Endothelial cell of hepatic sinusoid (primary cell): ENCODE results near the gene BST2.

Source experiments
- in situ Hi-C: cut with HindIII; loops from 2 replicates; pipeline ENCODE4 v1.10.0; 2017; ENCODE audit warnings: low sequenced_read_pairs

BST2 gene

DNA sequence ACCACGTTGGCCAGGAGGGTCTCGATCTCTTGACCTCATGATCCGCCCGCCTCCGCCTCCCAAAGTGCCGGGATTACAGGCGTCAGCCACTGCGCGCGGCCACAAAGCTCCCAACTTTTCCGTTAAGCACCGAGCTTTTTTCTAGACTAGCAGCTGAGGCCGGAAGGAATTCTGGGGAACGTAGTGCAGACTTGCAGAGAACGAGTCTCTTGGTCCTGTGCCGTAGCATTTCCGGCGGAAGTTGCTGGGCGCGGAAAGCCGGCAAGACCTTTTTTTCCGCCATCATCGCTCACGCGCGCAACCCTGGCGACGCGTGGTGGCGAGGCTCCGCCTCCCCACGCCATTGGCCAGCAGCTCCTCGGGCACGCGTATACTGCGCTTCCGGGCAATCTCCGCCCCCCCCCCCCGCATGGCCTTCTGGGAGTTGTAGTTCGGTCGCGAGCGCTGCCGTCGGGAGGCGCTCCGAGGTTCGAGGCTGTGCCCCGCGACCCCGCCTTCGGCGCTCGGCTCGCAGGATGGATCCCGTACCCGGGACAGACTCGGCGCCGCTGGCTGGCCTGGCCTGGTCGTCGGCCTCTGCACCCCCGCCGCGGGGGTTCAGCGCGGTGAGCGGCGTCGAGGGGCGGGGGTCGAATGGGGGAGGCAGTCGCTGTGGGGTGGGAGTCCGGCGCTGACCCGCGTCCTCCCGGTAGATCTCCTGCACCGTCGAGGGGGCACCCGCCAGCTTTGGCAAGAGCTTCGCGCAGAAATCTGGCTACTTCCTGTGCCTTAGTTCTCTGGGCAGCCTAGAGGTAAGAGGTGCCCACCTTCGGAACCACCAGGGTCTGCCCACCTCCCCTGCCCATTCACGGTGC is 14.4 kb upstream of the BST2 start, which contains the start of gene MVB12A:
Gene MVB12A (plus strand): TSS at position 427 of the 854 bp plus-strand sequence. CDS start 89 bp downstream, at position 516.
- in situ Hi-C loops = no loop called here

- in situ Hi-C loops = no loop called here
These were observed 13.8 kb upstream of the BST2 start for GRCh38 chr19:17419154-17419620.

GRCh38 chr19:17418710-17419109 is 13.3 kb upstream of the BST2 start:
- in situ Hi-C loops = no loop called here

GRCh38 chr19:17415121-17415520 is 9.7 kb upstream of the BST2 start:
- in situ Hi-C loops = no loop called here

DNA sequence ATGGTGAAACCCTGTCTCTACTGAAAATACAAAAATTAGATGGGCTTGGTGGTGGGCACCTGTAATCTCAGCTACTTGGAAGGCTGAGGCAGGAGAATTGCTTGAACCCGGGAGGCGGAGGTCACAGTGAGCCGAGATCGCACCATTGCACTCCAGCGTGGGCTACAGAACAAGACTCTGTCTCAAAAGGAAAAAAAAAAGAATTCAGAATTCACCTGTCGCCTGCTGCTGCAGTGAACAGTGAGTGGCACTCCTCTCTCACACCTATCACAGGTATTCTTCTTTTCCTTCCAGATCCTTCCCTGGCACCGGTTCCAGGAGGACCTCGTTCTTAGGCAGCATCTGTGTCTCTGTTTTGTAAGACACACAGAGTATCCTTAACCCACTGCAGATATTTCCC is 8.7 kb upstream of the BST2 start:
- in situ Hi-C loops = no loop called here

DNA sequence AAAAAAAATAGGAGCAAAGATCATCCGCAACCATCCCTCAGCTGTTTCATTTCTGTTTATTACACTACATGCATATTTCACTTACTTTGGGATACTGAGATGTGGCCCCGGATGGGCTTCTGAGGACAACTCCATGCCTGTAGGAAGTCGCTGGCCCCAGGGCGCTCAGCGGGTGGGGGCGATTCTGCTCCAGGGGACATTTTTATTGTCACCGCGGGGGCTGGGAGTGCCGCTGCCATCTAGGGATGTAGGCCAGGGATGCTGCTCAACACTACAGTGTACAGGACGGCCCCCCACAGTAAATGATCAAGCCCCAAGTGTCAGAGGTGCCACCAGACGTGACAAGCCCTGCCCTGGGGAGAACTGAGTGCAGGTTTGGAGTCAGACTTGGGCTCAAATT is 6.4 kb upstream of the BST2 start:
- in situ Hi-C loops = no loop called here

GRCh38 chr19:17409990-17410389 is 4.6 kb upstream of the BST2 start:
- in situ Hi-C loops = no loop called here

DNA sequence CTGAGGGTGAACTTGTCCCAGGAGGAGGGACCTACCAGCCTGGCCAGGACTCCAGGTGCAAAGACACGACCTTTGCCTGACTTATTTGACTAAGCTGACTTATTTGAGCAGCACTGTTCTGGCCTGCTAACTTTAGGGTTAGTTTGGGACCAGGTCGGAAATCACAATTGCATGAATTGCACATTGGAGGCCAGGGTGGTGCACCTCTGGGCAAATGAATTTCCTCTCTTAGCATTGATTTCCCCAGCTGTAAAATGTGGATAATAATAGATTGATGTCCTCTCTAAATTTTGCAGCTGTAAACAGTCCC is 1.4 kb upstream of the BST2 start:
- in situ Hi-C loops = no loop called here

DNA sequence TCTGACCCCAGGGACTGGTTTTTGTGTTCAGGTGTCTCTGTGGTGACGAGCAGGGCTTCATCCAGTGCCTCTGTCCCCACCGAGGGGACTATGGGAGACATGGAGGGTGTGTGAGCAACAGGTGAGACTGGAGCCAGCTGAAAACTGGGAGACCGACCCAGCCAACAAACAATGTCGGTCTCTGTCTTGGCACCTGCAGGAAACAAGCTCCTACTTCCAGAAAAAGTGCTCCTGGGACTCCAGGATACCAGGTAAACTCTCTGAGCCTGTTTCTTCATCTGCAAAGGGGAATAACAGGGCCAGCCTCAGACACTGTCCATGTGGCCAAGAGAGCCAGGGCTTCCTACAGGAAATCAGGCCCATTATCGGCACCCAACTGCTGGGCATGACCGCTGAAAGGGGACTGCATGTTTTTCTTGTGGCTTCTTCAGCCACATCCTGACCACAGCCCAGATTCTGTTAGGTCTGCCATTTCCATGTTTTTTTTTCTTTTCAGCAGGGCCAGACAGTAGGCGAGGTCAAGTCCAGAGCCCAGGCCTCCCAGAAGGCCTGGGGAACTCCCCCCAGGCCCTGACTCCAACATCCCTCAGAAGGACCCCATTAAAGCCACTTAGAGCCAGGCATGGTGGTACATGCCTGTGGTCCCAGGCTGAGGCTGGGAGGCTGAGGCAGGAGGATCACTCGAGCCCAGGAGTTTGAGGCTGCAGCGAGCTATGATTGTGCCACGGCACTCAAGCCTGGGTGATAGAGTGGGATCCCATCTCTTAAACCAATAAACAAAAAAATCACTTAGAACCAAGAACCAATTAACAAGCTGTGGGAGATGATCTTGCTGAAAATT is 836 bp upstream of the BST2 start:
- in situ Hi-C loops = no loop called here

DNA sequence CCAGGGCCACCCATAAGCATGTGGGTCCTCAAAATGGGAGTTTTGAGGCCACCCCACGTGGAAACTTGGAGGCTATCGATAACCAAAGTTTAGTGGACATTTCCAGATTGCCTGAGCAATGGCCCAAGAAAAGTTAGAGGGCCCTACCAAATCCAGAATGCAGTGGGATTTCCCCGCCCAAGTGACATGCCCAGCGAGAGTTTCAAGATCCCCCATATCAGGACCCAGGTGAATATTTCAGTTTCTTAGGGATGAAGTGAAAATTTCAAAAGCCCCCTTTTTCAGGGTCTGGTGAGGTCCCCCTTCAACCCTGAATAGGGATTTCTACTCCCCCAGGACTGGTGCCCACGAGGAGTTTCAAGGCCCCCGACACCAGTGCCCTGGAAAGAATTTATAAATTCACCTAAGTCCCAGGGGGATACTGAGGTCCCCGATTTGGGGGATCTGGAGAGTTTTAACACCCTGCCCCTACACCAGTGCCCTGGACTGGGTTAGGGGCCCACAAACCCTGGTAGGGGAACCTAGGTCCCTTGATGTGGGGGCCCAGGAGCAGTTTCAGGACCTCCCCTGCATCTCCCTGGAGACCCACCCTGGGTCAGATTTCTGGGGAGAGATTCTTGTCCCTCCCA is 695 bp downstream of the BST2 start:
- in situ Hi-C loops = no loop called here

DNA sequence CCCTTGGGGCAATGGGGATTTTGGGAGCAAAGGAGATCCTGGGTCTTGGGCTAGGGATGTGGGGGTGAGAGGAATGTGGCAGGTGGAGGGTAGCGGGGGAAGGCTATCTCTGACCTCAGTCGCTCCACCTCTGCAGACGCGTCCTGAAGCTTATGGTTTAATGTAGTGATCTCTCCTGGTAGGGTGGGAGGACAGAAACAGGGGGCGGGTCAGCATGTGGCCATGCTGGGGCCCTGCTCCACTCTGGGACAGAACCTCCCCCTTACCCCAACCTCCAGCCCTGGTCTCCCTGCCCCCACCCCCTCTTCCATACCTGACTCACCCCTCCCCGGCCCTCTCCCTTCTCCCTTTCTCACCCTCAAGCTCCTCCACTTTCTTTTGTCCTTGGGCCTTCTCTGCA is 1.4 kb downstream of the BST2 start:
- in situ Hi-C loops = no loop called here

DNA sequence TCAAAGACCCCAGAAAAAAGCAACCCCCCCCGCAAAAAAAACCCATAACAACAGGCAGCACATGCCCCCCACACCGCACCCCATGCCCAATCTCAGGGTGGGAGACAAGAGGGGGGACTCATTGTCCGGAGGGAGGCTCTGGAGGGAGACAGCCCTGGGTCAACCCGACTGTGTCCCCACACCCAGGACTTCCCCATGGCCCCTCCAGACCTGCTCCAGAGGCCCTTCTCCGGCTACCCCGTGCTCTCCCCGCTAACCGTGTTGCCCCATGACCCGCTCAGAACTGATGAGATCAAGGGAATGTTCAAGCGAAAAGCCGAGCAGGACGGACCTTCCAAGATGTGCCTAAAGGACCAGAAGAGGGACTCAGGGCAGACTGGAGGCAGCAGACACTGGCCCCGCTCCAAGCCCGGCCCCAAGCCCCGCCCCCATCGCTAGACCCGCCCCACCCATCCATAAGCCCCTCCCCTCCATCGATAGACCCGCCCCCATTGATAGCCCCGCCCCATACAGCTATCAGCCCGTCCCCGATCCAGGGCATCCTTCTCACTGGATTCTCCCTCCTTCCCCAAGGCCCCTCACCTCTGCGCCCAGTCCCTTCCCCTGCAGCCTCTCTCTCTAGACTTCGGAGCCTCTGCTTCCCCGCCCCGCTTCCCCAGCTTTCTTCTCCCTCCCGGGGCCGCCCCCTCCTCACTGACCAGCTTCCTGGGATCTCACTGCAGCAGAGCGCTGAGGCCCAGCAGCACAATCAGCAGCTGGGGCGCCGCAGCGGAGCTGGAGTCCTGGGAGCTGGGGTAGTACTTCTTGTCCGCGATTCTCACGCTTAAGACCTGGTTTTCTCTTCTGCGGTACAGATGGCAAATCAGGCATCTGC is 2.2 kb downstream of the BST2 start:
- in situ Hi-C loops = no loop called here

- in situ Hi-C loops = no loop called here
These were observed 3.8 kb downstream of the BST2 start for GRCh38 chr19:17401628-17402027.

- in situ Hi-C loops = no loop called here
These were observed 6.4 kb downstream of the BST2 start for GRCh38 chr19:17398902-17399527.

DNA sequence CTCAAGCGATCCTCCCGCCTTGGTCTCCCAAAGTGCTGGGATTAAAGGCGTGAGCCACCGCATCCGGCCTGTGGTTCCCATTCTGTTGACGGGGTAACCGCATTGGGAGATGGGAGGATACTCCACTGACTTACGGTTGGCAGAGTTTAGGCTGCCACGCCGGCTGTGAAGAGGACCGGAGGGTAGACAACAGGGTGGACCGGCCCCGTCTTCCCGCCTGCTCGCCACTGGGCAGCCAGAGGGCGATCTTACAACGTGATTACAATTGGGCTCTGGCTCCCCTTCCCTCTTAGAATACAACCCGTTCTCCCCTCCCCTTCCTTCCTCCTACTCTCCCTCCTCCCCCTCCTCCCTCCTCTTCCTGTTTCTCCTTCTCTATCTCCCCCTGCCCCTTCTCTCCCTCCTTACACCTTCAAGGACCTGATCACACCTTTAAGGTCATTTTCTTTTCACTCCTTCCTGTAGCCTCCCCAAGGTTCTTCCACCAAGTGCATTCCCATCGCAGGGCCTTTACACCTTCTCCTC is 10.5 kb downstream of the BST2 start:
- in situ Hi-C loops = no loop called here

GRCh38 chr19:17393914-17394313 is 11.5 kb downstream of the BST2 start, which contains the start of gene CCDC194:
TSS of gene CCDC194 (minus strand) at chr19:17394196. CDS start at chr19:17394158, 38 bp downstream.
- in situ Hi-C loops = no loop called here

- in situ Hi-C loops = no loop called here
These were observed 12.4 kb downstream of the BST2 start for GRCh38 chr19:17393002-17393401.

DNA sequence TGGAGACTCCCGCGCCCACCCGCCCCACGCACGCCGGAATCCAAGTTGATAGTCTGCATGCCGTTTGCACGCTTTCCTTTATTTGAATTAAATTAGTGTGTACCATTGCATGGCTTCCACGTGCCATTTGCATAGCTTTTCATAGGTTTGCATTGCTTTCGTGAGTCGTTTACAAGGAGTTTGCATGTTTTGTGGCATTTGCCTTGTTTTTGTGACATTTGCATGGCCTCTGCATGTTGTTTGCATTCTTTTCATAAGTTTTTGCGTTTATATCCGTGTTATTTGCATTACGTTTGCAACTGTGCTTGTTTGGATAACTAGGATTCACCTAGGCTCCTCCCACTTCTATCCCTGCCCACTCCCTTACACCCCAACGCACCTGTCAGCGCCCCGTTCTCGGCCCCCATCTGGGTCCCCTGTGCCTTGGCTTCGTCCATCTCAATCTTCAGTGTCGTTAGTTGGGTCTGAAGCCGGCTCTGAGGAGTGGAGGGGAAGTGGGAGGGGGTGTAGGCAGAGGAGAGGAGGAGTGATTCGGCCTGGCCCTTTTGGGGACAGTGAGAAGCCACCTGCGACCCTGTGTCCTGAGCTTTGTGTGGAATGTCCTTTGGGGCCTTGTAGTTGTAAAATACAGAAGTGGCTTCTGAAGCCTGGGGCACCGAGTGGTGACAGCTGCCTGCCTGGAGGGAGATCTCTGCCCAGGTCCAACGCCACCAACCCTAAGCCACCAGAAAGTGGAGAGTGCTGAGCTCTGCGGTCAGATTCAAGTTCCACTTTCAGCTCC is 13.9 kb downstream of the BST2 start:
- in situ Hi-C loops = no loop called here
